ENCODE measurements around the gene EHBP1.
"Not testable (repeated sequence)": the region's sequence is repeated elsewhere in the genome, so short reads cannot be mapped to it uniquely, and the experiment has no call there.

Gene EHBP1

GRCh38 chr2:62733546-62733945 lies 28.0 kb downstream of the EHBP1 start:
- no peak for DNase-seq (ENCODE audit: low read depth, low spot score)

DNA sequence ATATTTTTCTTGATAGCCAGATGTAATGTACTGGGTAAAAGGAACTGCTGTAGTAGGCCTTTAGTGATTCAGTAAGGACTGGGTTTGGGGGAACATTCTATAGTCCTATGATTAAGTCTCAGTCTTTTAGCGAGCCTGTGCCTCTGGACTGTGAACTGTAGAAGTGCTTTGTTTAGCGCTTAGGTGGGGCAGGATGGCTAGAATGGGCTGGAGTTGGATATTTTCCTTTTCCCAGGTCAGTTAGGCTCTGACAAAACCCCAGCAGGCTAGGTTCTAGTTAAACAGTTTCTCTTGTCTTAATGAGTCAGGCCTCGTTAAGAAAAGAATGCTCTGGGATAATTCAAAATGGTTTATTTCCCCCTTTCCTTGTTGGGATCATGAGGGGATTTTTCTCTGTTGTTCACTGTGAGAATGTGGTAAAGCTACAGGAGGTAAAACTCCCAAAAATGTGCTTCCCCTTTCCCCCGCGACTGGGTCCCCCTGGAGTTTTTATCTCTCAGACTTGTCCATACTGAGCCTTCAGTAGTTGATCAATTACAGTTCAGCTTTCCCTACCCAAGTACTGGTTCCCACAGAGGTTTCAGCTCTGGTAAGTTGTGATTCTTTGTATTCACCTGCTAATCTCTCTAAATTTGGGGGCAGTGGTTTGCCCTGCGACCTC lies 31.5 kb downstream of the EHBP1 start:
- no peak for DNase-seq (ENCODE audit: low read depth, low spot score)

GRCh38 chr2:62738981-62739936 lies 33.7 kb downstream of the EHBP1 start:
- no peak for DNase-seq (ENCODE audit: low read depth, low spot score)

GRCh38 chr2:62740221-62740620 lies 34.7 kb downstream of the EHBP1 start:
- DNase-seq (ENCODE audit: low read depth, low spot score), result no peak

DNA sequence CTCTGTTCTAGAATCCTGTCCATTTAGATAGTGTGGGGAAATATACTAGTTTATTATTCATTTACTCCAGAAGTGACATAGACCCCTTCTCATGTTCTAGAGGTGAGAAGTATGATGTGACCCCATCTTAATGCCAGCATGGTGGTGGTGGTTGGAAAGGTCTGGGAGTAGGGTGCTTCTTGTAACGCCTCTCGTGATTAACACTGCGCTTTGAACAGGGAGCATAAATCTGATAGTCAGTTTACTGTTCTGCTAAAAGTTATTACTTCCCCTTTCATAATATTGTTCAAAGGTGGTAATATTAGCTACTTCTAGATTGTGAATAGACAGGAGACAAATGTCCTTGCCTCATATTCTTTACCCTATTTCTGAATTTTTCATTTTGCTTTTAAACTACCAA lies 35.6 kb downstream of the EHBP1 start:
- no peak for DNase-seq (ENCODE audit: low read depth, low spot score)

DNA sequence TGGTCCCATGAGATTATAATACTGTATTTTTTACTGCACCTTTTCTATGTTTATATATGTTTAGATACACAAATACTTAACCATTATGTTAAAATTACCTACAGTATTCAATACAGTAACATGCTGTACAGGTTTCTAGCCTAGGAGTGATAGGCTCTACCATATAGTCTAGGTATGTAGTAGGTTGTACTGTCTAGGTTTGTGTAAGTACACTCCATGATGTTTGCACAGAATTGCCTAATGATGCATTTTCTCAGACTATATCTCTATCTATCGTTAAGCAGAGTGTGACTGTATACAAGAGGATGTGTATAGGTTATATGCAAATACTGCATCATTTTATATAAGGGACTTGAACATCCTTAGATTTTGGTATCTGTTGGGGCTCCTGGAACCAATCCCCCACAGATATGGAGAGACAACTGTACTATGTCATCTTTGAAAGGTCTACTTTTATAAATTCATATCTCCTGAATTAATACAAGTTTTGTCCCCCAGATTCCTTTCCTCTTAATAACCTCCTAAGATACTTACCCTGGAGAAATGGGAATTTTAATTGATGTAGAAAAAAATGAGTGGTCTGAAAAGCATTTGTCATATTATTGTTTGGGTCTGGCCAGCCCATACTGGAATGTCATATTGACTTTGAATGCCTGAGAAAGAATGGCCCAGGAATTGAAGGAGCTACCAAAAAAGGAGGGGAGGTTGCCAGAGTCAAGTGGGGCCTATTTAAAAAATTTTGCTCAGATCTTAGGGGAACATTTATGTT lies 36.6 kb downstream of the EHBP1 start:
- DNase-seq (ENCODE audit: low read depth, low spot score), result no peak

DNA sequence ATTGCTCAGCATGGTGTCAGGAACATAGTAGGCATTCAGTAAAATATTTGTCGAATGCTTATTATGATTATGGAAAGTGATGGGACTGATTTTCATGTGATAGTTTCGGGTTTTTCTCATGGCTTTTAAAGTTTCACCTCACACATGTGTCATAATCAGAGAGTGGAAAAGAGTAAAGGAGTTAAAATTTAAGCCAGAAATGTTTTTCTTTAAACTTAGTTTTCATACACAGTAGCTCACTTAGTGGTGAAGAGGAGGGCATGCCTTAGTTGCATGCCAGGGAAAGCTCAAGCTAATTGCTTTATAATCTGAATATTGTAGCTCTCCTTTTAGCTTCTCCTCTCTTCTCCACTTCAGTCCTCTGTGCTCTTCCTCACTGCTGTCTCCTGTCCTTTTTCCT lies 38.0 kb downstream of the EHBP1 start:
- no peak for DNase-seq (ENCODE audit: low read depth, low spot score)

DNA sequence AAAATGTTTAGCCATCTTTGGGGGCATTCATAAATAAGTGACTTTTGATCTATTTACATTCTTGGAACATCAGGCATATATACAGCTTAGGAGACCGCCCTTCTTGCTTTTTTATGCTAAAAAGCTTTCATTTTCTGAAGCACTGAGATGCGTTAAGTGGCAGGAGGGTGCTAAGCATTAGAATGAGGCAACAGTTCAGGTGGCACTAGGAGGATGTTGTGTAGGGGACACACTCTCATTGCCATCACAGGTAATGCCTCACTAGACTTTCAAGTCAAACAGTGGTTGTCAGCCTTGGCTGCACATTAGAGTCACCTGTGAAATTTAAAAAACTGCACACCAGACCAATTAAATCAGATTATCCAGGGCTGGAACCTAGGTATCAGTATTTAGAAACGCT lies 39.1 kb downstream of the EHBP1 start:
- DNase-seq (ENCODE audit: low read depth, low spot score), result no peak

GRCh38 chr2:62745891-62746481 lies 40.5 kb downstream of the EHBP1 start:
- DNase-seq (ENCODE audit: low read depth, low spot score), result no peak

GRCh38 chr2:62747169-62747568 lies 41.7 kb downstream of the EHBP1 start:
- no peak for DNase-seq (ENCODE audit: low read depth, low spot score)

DNA sequence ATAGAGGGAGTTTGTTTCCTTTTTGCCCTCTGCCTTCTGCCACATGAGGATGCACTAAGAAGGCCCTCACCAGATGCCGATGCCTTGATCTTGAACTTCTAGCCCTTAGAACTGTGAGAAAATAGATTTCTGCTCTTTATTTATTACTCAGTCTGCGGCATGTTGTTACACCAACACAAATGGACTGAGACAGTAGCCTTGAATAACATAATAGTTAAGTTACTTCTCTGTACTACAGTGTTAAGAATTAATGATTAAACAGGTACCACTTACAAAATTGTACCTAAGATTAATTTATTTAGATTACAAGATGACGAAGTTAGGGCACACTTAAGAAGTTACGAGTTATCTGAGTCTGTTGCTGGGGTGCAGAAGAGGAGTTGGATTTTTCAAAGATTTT lies 42.4 kb downstream of the EHBP1 start:
- no peak for DNase-seq (ENCODE audit: low read depth, low spot score)

GRCh38 chr2:62749111-62749510 lies 43.6 kb downstream of the EHBP1 start:
- DNase-seq (ENCODE audit: low read depth, low spot score), result not testable (repeated sequence)

GRCh38 chr2:62757029-62757428 lies 51.5 kb downstream of the EHBP1 start:
- no peak for DNase-seq (ENCODE audit: low read depth, low spot score)

DNA sequence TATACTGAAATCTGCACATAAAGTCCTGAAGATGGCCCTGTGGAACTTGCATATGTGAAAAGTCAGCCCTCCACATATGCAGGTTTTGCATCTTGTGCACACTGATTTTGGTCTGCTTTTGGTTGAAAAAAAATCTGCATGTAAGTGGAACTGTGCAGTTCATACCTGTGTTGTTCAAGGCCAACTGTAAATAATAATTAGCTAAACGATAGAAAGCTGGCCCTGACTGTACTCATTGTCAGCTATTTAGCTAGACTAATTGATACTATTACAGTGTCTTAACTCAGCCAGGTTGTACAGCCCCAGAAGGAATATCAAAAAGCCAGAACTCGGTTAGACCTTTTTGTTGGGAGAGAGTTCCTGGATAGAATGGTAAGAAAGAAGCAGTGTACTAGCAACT lies 54.5 kb downstream of the EHBP1 start:
- DNase-seq (ENCODE audit: low read depth, low spot score), result no peak

GRCh38 chr2:62760555-62760954 lies 55.0 kb downstream of the EHBP1 start:
- DNase-seq (ENCODE audit: low read depth, low spot score), result no peak

GRCh38 chr2:62765619-62766376 lies 60.3 kb downstream of the EHBP1 start:
- no peak for DNase-seq (ENCODE audit: low read depth, low spot score)

DNA sequence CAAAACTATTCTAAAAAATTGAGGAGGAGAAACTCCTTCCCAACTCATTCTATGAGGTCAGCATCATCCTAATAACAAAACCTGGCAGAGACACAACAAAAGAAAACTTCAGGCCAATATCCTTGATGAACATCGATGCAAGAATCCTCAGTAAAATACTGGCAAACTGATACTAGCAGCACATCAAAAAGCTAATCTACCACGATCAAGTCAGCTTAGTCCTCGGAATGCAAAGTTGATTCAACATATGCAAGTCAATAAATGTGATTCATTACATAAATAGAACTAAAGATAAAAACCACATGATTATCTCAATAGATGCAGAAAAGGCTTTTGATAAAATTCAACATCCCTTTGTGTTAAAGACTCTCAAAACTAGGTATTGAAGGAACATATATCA lies 63.1 kb downstream of the EHBP1 start:
- no peak for DNase-seq (ENCODE audit: low read depth, low spot score)

DNA sequence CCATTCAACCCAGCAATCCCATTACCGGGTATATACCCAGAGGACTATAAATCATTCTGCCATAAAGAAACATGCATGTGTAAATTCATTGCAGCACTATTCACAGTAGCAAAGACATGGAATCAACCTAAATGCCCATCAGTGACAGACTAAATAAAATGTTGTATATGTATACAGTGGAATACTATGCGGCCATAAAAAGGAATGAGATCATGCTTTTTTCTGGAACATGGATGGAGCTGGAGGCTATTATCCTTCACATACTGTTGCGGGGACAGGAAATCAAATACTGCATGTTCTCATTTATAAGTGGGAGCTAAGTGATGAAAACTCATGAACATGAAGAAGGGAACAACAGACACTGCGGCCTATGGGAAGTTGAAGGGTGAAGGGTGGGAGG lies 65.1 kb downstream of the EHBP1 start:
- DNase-seq (ENCODE audit: low read depth, low spot score), result no peak

- no peak for DNase-seq (ENCODE audit: low read depth, low spot score)
These were observed 69.2 kb downstream of the EHBP1 start for GRCh38 chr2:62774555-62775366.

GRCh38 chr2:62775367-62775668 lies 69.8 kb downstream of the EHBP1 start:
- DNase-seq (ENCODE audit: low read depth, low spot score), result no peak

Measured in smooth muscle cell of the brain vasculature (primary cell).